GM18505 (cell line): Measurements from ENCODE around the gene NOP14.

Experiments used
- ATAC-seq: cut with Tn5 transposase; IDR thresholded peaks from one replicate; pipeline ENCODE4 v1.9.1; 2021; ENCODE audit not compliant: unreplicated experiment
- POLR2A ChIP-seq: IDR thresholded peaks from 4 replicates; pipeline ENCODE4 v1.6.1; 2011; ENCODE audit warnings: borderline replicate concordance; ENCODE audit not compliant: insufficient read depth, insufficient read length; ENCODE audit errors: extremely low read depth

NOP14 gene

DNA sequence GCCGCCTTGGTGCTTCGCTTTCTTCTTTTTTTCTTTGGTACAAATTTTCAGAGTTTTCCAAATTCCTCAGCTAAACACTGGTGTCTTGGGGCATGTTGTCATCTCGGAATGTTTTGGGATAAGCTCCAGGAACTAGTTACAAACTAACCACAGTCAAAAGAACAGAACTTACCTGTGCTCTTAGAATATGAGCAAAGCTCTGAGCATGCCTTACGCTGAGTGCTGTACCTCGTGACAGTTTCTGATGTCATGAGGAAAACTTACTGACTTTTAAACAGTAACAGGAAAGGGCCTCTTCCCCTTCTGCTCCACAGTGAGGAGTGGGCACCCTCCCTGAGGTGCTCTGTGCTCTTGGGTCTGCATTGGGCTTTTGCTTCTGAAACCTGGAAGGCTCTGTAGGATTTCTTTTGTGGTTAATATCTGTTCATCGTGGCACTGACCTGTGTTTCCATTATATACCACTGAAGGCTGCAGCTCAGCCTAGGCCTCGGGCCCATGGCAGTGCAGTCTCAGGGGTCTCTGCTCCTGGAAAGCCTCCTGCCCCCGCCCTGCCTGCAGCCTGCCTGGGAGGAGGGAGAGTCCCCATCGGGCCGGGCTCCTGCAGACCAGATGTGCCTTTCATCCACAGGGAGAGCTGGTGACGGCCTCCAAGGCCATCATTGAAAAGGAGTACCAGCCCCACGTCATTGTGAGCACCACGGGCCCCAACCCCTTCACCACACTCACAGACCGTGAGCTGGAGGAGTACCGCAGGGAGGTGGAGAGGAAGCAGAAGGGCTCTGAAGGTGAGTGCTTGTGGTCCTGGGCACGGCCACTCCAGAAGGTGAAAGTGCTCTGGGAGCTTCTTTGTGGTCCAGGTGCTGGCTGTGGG lies 48.7 kb downstream of the NOP14 start:
- no peak for ATAC-seq

GRCh38 chr4:2913168-2913567 lies 50.0 kb downstream of the NOP14 start:
- ATAC-seq: no peak
- TF ChIP-seq POLR2A: no peak

More for the DNA sequence above, 48.7 kb downstream of the NOP14 start:
- TF ChIP-seq POLR2A: no peak

GRCh38 chr4:2911868-2912267 lies 51.3 kb downstream of the NOP14 start:
- ATAC-seq: no peak
- TF ChIP-seq POLR2A: no peak

DNA sequence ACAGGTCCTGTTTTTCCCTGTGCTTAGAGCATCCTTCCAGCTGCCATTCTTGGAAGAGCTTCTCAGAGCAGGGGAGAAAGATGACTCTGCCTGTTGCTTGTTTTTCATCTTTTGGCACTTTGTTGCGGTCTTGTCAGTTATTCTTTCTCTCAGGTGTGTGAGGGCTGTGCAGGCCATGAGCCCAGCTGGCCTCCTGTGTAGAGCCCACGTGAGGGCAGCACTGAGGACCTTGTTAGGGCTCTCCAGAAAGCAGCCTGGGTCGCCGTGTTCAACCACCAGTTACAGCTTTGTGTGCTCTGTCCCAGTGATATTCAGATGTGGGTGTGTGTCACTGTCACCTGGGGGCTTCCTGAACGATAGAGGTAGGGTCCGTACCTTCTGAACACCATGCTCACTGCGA lies 52.8 kb downstream of the NOP14 start:
- no peak for TF ChIP-seq POLR2A
- no peak for ATAC-seq

DNA sequence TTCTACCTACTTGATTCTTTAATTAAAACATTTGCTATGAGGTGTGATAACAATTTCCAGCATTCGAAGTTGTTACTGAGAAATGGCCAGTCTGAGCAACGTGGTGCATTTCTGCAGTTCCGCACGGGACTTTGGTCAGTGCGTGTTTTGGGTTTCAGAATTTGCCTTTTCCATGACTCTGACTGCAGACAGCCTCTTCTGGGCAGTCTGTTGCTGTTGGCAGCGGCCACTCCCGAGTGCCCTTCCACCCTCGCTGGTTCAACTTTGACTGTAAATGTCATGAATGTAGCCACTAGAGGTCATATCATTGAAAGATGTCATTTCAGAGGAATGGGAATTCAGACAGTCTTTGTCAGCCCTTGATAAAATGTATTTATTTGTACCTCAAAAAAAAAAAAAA lies 53.6 kb downstream of the NOP14 start:
- TF ChIP-seq POLR2A: no peak
- no peak for ATAC-seq

DNA sequence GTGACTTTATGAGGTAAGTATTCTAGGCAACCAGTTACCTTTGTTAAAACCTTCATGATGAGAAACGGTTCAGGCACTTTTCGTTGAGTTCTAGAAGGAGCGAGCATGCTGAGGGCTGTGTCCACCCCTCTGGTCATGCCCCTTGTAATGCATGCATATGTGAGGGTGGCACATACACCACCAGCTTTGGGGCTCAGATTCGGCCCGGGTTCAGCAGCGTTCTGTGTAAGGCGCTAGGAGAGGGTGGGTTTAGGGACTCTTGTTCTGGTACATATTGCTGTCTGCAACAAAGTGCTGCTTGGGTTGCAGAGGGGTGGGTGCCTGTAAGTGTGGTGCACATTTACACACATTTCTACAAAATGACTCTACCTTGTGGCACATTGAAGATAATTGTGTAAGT lies 54.5 kb downstream of the NOP14 start:
- no peak for ATAC-seq
- TF ChIP-seq POLR2A: no peak

- TF ChIP-seq POLR2A: no peak
- ATAC-seq: no peak
These were observed 55.4 kb downstream of the NOP14 start for GRCh38 chr4:2907706-2908293.

- no peak for ATAC-seq
- TF ChIP-seq POLR2A: no peak
These were observed 56.0 kb downstream of the NOP14 start for GRCh38 chr4:2907226-2907625.

GRCh38 chr4:2906218-2906617 lies 57.0 kb downstream of the NOP14 start:
- no peak for TF ChIP-seq POLR2A
- no peak for ATAC-seq

DNA sequence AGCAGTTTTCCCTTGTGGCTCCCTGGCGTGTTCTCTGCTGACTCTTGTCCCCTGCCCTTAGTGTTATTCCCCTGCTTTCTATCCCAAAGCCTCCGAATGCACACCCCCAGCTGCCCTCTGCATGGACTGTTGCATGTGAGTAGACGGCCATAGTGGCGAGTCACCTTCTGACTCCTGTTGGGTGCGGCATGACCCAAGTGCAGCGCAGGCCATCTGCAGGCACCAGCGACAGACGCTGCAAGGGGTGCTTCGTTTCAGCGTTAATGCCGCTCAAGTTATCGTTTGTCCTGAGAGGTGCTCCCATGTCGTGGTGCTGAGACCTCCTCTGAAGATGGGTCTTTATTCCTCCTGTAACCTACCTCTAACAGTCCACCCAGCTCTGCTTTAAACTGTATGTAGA lies 57.7 kb downstream of the NOP14 start:
- TF ChIP-seq POLR2A: no peak
- no peak for ATAC-seq

DNA sequence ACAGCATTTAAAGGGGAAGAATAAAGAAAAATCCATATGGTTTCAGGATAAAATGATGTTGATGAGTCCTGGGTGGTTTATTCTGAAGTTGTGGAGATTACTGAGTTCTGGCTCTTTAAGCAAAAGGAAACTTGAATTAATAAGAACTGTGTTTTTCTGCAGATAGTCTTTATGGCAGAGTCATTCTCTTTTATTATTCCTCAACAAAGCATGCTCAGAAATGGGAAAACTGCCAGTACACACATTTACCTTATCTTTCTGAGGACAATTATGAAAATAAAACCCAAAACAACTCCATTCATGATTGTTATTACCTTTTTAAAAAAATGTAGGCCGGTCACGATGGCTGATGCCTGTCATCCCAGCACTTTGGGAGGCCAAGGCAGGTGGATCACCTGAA lies 61.1 kb downstream of the NOP14 start:
- no peak for ATAC-seq

DNA sequence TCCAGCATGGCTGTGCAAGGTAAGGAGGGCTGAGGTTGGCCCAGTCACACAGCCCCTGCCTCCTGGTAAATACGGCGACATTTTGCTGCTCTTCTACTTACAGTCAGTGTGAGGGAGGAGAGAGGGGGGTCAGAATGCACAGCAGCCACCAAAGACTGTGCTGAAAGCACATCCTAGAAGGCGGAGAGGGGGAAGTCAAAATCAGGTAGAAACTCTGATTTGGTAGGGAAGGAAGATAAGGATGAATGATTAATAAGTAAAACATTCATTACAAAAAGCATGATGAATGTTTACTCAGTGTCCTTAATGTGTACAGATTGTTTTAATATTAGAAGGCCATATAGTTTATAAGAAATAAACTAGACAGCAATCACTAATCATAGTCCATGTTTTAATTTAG lies 62.0 kb downstream of the NOP14 start:
- no peak for ATAC-seq
- TF ChIP-seq POLR2A: no peak

More for the DNA sequence above, 61.1 kb downstream of the NOP14 start:
- no peak for TF ChIP-seq POLR2A

DNA sequence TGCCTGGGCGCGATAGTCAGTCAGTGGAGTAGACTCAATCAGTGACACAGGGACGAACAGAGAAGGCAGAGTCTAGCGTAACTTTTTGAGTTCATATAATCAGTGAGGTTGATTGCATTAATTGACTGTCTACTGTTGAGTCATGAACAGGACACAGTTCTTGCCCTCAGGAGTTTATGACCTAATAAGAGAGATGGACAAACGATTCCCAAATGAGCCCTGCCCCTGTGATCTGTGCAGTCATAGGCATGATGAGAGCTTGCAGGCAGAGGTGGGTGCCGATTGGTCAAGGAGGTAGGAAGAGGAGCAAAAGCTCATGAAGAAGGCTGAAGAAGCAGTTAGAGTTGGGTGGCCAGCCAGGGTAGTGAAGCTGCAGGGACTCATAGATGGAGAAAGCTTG lies 62.5 kb downstream of the NOP14 start:
- no peak for TF ChIP-seq POLR2A
- ATAC-seq: no peak

DNA sequence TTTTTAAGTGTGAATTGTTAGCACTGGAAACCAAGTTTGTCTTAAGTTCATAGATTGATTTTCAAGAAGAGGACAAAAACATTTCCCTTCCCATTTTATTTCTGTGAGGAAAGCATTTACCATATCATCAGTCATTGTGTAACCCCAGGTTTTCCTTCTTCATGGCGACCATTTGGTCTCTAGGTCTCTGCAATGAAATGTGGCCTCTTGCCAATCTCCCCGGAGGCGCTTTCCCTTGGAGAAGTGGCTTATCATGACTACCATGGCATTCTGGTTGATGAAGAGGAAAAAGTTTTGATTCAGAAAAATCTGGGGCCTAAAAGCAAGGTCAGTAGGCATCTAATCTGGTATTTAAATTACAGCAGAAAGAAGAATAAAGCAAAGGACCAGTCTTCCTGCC lies 65.2 kb downstream of the NOP14 start:
- ATAC-seq: no peak
- no peak for TF ChIP-seq POLR2A

DNA sequence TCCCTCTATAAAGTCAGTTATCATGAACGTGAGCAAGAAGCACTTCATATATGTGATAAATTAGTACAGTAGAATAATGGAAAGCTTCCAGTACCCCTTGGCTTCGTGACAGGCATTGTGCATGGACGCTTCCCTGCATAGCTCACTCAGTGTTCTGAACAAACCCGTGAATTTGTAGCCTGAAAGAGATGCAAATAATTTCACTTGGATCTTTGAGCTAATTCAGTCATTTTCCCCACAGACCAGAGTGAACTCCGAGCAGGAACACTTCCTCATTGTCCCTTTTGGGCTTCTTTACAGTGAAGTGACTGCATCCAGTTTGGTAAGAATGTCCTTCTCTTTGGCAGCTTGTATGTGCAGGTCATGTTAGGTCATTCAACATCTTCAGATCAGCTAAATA lies 69.4 kb downstream of the NOP14 start:
- no peak for TF ChIP-seq POLR2A
- ATAC-seq: no peak

- no peak for TF ChIP-seq POLR2A
- no peak for ATAC-seq
These were observed 71.9 kb downstream of the NOP14 start for GRCh38 chr4:2891294-2891693.
